Measurements from ENCODE around the gene CRISPLD2. TPM values are rescaled to one million over a fixed set of nuclear protein-coding genes. Genes with fewer than 3 reads are reported as not detected.

The CRISPLD2 gene
- total and polyA plus RNA-seq, 9 of the 15 experiments (the other 6 are each of a cell fraction or from before 2014, with no cell fraction given): 0.03 to 0.24 (median 0.04) TPM; not detected in 4

GRCh38 chr16:84913315-84913714 lies 93.5 kb downstream of the CRISPLD2 start (continued):
- TF ChIP-seq STAT5B (CRISPR knock-in tag; IDR thresholded peaks at IDR 0.05): no peak
- TF ChIP-seq CBFA2T3 (IDR thresholded peaks at IDR 0.05): peak; percentile 84
- peak; percentile 13; the same call in 1 of the 2 replicates for TF ChIP-seq SMARCA4 (IDR thresholded peaks at IDR 0.05)
- no peak for TF ChIP-seq KHSRP (IDR thresholded peaks at IDR 0.05)
- no peak for TF ChIP-seq ELF2 (CRISPR knock-in tag; IDR thresholded peaks at IDR 0.05)
- TF ChIP-seq SAP30 (IDR thresholded peaks at IDR 0.05; ENCODE audit: borderline replicate concordance, insufficient read depth, low read depth, low read length, poor library complexity, severe bottlenecking): no peak
- TF ChIP-seq ZNF764 (CRISPR knock-in tag; IDR thresholded peaks at IDR 0.05; ENCODE audit: low read depth): no peak
- TF ChIP-seq CAMTA2 (CRISPR knock-in tag; conservative IDR thresholded peaks at IDR 0.05): no peak
- no peak for TF ChIP-seq ZBTB40 (IDR thresholded peaks at IDR 0.05)
- 0 out of 2 replicates have a peak, but pooled peaks have one; percentile 29 for TF ChIP-seq ZBTB40 (CRISPR knock-in tag; IDR thresholded peaks at IDR 0.05)
- no peak for TF ChIP-seq USF2 (CRISPR knock-in tag; IDR thresholded peaks at IDR 0.05)
- no peak for TF ChIP-seq CLOCK (CRISPR knock-in tag; IDR thresholded peaks at IDR 0.05; ENCODE audit: borderline replicate concordance)
- no peak for TF ChIP-seq ZNF277 (CRISPR knock-in tag; IDR thresholded peaks at IDR 0.05; ENCODE audit: borderline replicate concordance)
- TF ChIP-seq MLX (CRISPR knock-in tag; conservative IDR thresholded peaks at IDR 0.05): no peak
